Colonic mucosa (tissue), 4 donors: ENCODE measurements around the gene MAMSTR. TPM values are rescaled to one million over a fixed set of nuclear protein-coding genes. Genes with fewer than 3 reads are reported as not detected.

Source experiments
- DNase-seq: peaks from one replicate; pipeline ENCODE4 v3.0.0-alpha.2; 2020
- H3K27ac ChIP-seq: fragments of 200-600 bp; one replicate; pipeline ENCODE4 v1.8.0; 2021
- H3K27me3 ChIP-seq: fragments of 200-600 bp; one replicate; pipeline ENCODE4 v1.8.0; 2021
- H3K36me3 ChIP-seq: fragments of 200-600 bp; one replicate; pipeline ENCODE4 v1.8.0; 2021
- H3K4me1 ChIP-seq: fragments of 200-600 bp; one replicate; pipeline ENCODE4 v1.8.0; 2021; ENCODE audit warnings: mild to moderate bottlenecking
- H3K4me3 ChIP-seq: fragments of 200-600 bp; one replicate; pipeline ENCODE4 v1.8.0; 2021
- H3K9ac ChIP-seq, 2 donors: one replicate each; pipeline ENCODE4 v1.7.0; 2013; ENCODE audit warnings: control low read depth in 2 of 2, low read depth in 2 of 2, low read length in 2 of 2
- H3K9me3 ChIP-seq: fragments of 200-600 bp; one replicate; pipeline ENCODE4 v1.8.0; 2021
- CTCF ChIP-seq: fragments of 200-600 bp; IDR thresholded peaks from one replicate; pipeline ENCODE4 v1.8.0; 2022; ENCODE audit warnings: antibody characterized with exemption, mild to moderate bottlenecking
- intact Hi-C: fragments of 100-400 bp; cut with DNase I; formaldehyde crosslinking; loops from one replicate; pipeline ENCODE4 v1.14.1; 2022
- total RNA-seq, 2 donors: library from RNA; stranded (reverse); fragmentation: NEBNext Ultra II Directional in 1 of 2; extraction: Animal tissue kit (Norgen Biotek cat#: 25700) in 1 of 2; gene quantifications; one replicate each; pipeline ENCODE4 v1.2.1, GENCODE V29; 2021
- donor health status: healthy.
- donor health status: DM: no; HTN: no; CAD: no.
- donor health status: DM: no; HTN: no; CAD: no.

Gene MAMSTR
- total RNA-seq, 2 donors from 2014 or later, result 0.35 to 1.2 TPM

- H3K4me3 ChIP-seq, result no peak overlapping the region
- peaks cover 5% of the 10 kb centered on the region for H3K27me3 ChIP-seq
- H3K9me3 ChIP-seq, result no peaks in the 10 kb centered on the region
- DNase-seq, result peak; percentile 75
- intact Hi-C loops, result no loop called here
- TF ChIP-seq CTCF, result no peak
- peak overlapping the region in 1 of 2 donors; percentile 12 for H3K9ac ChIP-seq
- H3K4me1 ChIP-seq, result no peaks in the 10 kb centered on the region
- no peak overlapping the region for H3K27ac ChIP-seq
- H3K36me3 ChIP-seq, result no peaks in the 10 kb centered on the region
These were observed 21.8 kb upstream of the MAMSTR start for GRCh38 chr19:48741129-48741999.

- DNase-seq, result no peak
- intact Hi-C loops, result no loop called here
- H3K27ac ChIP-seq, result no peak within 1 kb of the TSS
- H3K36me3 ChIP-seq, result no peaks in the 10 kb centered on the region
- no peaks in the 10 kb centered on the region for H3K4me1 ChIP-seq
- peak within 1 kb of the TSS; percentile 47 for H3K4me3 ChIP-seq
- no peaks in the 10 kb centered on the region for H3K9me3 ChIP-seq
- H3K27me3 ChIP-seq, result peaks cover 5% of the 10 kb centered on the region
- TF ChIP-seq CTCF, result no peak
- peak within 1 kb of the TSS; percentile 58 for H3K9ac ChIP-seq
These were observed 20.8 kb upstream of the MAMSTR start, which contains the start of gene RASIP1 for GRCh38 chr19:48740164-48740972. TSS of gene RASIP1 (minus strand) at chr19:48740610. CDS start at chr19:48740282, 328 bp downstream.

GRCh38 chr19:48739404-48740163 is 20.1 kb upstream of the MAMSTR start:
- no peak for TF ChIP-seq CTCF
- intact Hi-C loops, result loop anchor here (5.0 kb wide), 2 partner anchors 62 to 92 kb away; partner anchors contain the start of gene CA11
- Histone ChIP-seq H3K27ac (no peak overlapping the region), H3K27me3 (peaks cover 5% of the 10 kb centered on the region), H3K36me3 (no peaks in the 10 kb centered on the region), H3K4me1 (no peaks in the 10 kb centered on the region), H3K9ac (peak overlapping the region; percentile 58), H3K9me3 (no peaks in the 10 kb centered on the region), H3K4me3 (peak overlapping the region; percentile 47)
- DNase-seq, result no peak

- H3K36me3 ChIP-seq, result no peaks in the 10 kb centered on the region
- peak overlapping the region in 1 of 2 donors; percentile 58 for H3K9ac ChIP-seq
- H3K4me3 ChIP-seq, result peak overlapping the region; percentile 47
- H3K4me1 ChIP-seq, result no peaks in the 10 kb centered on the region
- DNase-seq, result peak; percentile 99
- intact Hi-C loops, result loop anchor here (5.0 kb wide), 2 partner anchors 61 to 91 kb away; partner anchors contain the start of gene CA11
- TF ChIP-seq CTCF, result no peak
- H3K27ac ChIP-seq, result no peak overlapping the region
- no peaks in the 10 kb centered on the region for H3K9me3 ChIP-seq
- peaks cover 5% of the 10 kb centered on the region for H3K27me3 ChIP-seq
These were observed 19.3 kb upstream of the MAMSTR start for GRCh38 chr19:48738557-48739403.
